Activated CD4-positive, alpha-beta T cell treated with anti-CD3 and anti-CD28 coated beads, Interleukin-2, amount 50 U/mL, for 48 hours (primary cell): Measurements from ENCODE around the gene ZCCHC24.

ENCODE experiments used
- DNase-seq, 2 experiments: peaks; one replicate each; pipeline ENCODE4 v3.0.0-alpha.2; 2020

ZCCHC24 gene

GRCh38 chr10:79430325-79430905 is 15.0 kb downstream of the ZCCHC24 start:
- DNase-seq: no peak

- no peak for DNase-seq
These were observed 15.7 kb downstream of the ZCCHC24 start for GRCh38 chr10:79429751-79430150.

- no peak for DNase-seq
These were observed 17.5 kb downstream of the ZCCHC24 start for GRCh38 chr10:79427965-79428364.

- DNase-seq: no peak
These were observed 20.3 kb downstream of the ZCCHC24 start for GRCh38 chr10:79425074-79425532.

- no peak for DNase-seq
These were observed 21.0 kb downstream of the ZCCHC24 start for GRCh38 chr10:79424221-79425073.

- no peak for DNase-seq
These were observed 23.1 kb downstream of the ZCCHC24 start for GRCh38 chr10:79422178-79422892.

GRCh38 chr10:79420974-79421688 is 24.3 kb downstream of the ZCCHC24 start:
- DNase-seq: no peak

GRCh38 chr10:79418886-79419595 is 26.4 kb downstream of the ZCCHC24 start:
- no peak for DNase-seq

- no peak for DNase-seq
These were observed 27.1 kb downstream of the ZCCHC24 start for GRCh38 chr10:79418274-79418673.

- no peak for DNase-seq
These were observed 27.7 kb downstream of the ZCCHC24 start for GRCh38 chr10:79417731-79418130.

GRCh38 chr10:79417266-79417665 is 28.2 kb downstream of the ZCCHC24 start:
- DNase-seq: no peak

- DNase-seq: no peak
These were observed 28.7 kb downstream of the ZCCHC24 start for GRCh38 chr10:79416578-79417255.

GRCh38 chr10:79415736-79416577 is 29.5 kb downstream of the ZCCHC24 start:
- DNase-seq: no peak

- no peak for DNase-seq
These were observed 30.7 kb downstream of the ZCCHC24 start for GRCh38 chr10:79414714-79415113.

GRCh38 chr10:79413196-79413595 is 32.2 kb downstream of the ZCCHC24 start:
- DNase-seq: peak; percentile 26 to 43

- DNase-seq: no peak
These were observed 32.9 kb downstream of the ZCCHC24 start for GRCh38 chr10:79412516-79412915.

- DNase-seq: no peak
These were observed 33.6 kb downstream of the ZCCHC24 start for GRCh38 chr10:79411546-79412495.

- no peak for DNase-seq
These were observed 34.9 kb downstream of the ZCCHC24 start for GRCh38 chr10:79410315-79411094.

GRCh38 chr10:79409726-79410085 is 35.7 kb downstream of the ZCCHC24 start:
- no peak for DNase-seq
